BE2C (cell line): ENCODE results near the gene JAK2.

Experiments
- DNase-seq: peaks from one replicate; pipeline ENCODE4 v3.0.0-alpha.2; 2020
- H3K27me3 ChIP-seq: fragments of 250-450 bp; sonication (Bioruptor Pico); 2 replicates; pipeline ENCODE4 v1.5.1; 2020; ENCODE audit warnings: mild to moderate bottlenecking
- H3K36me3 ChIP-seq: fragments of 250-450 bp; sonication (Bioruptor Pico); 2 replicates; pipeline ENCODE4 v1.5.1; 2020; ENCODE audit warnings: mild to moderate bottlenecking
- H3K4me1 ChIP-seq: fragments of 250-450 bp; sonication (Bioruptor Pico); 2 replicates; pipeline ENCODE4 v1.5.1; 2020
- H3K4me3 ChIP-seq: 2 replicates; pipeline ENCODE4 v1.5.1; 2011; ENCODE audit warnings: low read depth, low read length
- H3K9me3 ChIP-seq: fragments of 250-450 bp; sonication (Bioruptor Pico); 2 replicates; pipeline ENCODE4 v1.5.1; 2020
- CTCF ChIP-seq: IDR thresholded peaks from 2 replicates; pipeline ENCODE4 v1.5.1; 2012; ENCODE audit warnings: mild to moderate bottlenecking, low read depth, low read length

The JAK2 gene

DNA sequence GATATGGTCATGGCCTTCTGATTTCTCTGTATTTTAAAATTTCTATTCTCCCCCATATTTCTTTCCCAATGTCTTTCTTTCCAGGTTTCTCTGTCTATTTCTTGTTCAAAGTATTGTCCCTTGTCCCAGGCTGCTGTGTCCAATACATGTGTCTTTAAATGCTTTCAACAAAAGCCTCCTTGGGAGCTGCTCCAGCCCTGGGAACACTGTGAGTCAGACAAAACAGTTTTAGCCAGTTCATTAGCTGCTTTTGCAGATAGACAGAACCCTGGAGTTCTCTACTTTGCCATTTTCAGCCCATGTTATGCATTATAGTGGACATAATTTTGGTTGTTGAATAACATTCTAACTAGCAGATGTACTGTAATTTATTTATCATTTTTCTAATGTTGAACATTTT is 20.5 kb upstream of the JAK2 start:
- TF ChIP-seq CTCF, result no peak
- H3K27me3 ChIP-seq, result no peaks in the 10 kb centered on the region; the same call in 1 of the 2 replicates
- H3K4me1 ChIP-seq, result no peaks in the 10 kb centered on the region
- no peak for DNase-seq
- H3K9me3 ChIP-seq, result no peaks in the 10 kb centered on the region
- no peak overlapping the region for H3K4me3 ChIP-seq
- H3K36me3 ChIP-seq, result no peaks in the 10 kb centered on the region

- no peaks in the 10 kb centered on the region for H3K9me3 ChIP-seq
- no peaks in the 10 kb centered on the region; the same call in 1 of the 2 replicates for H3K27me3 ChIP-seq
- no peak for TF ChIP-seq CTCF
- no peaks in the 10 kb centered on the region for H3K4me1 ChIP-seq
- no peak for DNase-seq
- no peaks in the 10 kb centered on the region for H3K36me3 ChIP-seq
- no peak overlapping the region for H3K4me3 ChIP-seq
Measured at GRCh38 chr9:4965174-4965821, 19.8 kb upstream of the JAK2 start.

DNA sequence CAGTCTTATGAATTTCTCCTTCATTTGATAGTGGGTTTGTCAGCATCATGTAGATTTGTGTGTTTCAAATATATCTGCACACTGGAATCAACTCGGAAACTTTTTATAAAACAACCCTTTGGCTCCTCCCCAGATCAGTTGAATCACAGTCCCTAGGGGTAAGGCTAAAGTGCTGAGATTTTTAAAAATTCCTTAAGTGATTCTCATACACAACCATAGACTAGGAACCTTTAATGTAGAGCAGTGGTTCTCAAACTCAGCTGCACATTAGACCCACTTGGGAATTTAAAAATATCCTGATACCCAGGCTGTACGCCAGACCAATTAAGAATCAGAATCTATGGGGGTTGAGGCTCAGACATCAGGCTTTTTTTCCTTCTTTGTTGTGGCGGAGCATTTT is 17.5 kb upstream of the JAK2 start:
- no peak for TF ChIP-seq CTCF
- no peaks in the 10 kb centered on the region for H3K9me3 ChIP-seq
- no peaks in the 10 kb centered on the region for H3K36me3 ChIP-seq
- H3K4me3 ChIP-seq, result no peak overlapping the region
- H3K27me3 ChIP-seq, result no peaks in the 10 kb centered on the region
- no peaks in the 10 kb centered on the region for H3K4me1 ChIP-seq
- no peak for DNase-seq

DNA sequence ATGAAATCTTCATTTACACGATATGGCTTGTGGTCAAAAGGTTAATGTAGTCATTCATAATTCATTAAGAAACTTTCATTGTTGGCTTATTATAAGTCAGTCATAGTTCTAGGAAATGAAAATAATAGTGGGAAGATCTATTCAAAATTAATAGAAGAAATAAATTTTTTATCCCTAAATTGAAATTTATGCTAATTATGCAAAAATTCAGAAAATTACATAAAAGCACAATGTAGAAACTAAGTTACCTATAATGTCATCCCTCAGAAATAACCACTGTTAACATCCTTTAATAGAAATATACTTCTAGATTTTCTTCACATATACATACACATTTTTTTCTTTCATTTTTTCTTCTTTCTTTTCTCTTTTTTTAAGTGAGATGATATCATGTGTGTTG is 15.9 kb upstream of the JAK2 start:
- H3K36me3 ChIP-seq, result no peaks in the 10 kb centered on the region
- no peaks in the 10 kb centered on the region for H3K27me3 ChIP-seq
- TF ChIP-seq CTCF, result no peak
- no peaks in the 10 kb centered on the region for H3K4me1 ChIP-seq
- H3K4me3 ChIP-seq, result no peak overlapping the region
- no peaks in the 10 kb centered on the region for H3K9me3 ChIP-seq
- no peak for DNase-seq

DNA sequence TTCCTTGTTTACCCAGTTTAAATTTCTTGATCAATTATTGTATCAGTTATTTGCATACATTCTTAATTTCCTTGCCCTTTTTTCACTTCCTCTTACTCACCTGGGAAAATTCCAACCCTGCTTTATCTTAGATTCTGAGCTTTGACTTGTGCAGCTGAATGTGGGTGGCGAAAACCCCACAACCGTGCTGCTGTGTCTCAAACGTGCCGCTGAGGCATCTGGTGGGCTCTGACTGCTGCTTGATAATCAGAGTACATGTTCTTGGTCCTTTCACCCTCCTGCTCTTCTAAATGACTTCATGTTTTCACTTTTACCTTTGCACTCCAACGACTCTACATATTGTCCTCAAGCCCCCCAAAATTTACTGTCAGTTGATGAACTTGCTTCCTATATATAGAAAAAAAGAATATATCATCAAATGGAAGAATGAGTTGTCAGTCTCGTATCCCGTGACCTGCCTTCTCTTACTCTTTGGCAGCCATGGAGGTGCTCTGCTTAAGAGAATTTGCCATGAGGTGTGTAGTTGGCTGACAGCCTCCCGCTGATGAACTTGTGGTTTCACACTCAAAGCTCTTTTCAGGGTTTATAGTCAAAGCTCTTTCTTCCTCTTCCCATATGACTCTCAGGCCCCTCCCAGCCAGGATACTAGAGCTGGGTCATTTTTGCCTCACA is 14.0 kb upstream of the JAK2 start:
- H3K4me3 ChIP-seq, result no peak overlapping the region
- H3K4me1 ChIP-seq, result no peaks in the 10 kb centered on the region
- no peak for DNase-seq
- H3K9me3 ChIP-seq, result no peaks in the 10 kb centered on the region
- TF ChIP-seq CTCF, result no peak
- no peaks in the 10 kb centered on the region for H3K27me3 ChIP-seq
- H3K36me3 ChIP-seq, result no peaks in the 10 kb centered on the region

GRCh38 chr9:4973246-4973645 is 11.8 kb upstream of the JAK2 start:
- Histone ChIP-seq H3K4me1 (no peaks in the 10 kb centered on the region), H3K36me3 (no peaks in the 10 kb centered on the region), H3K27me3 (no peaks in the 10 kb centered on the region), H3K4me3 (no peak overlapping the region), H3K9me3 (no peaks in the 10 kb centered on the region)
- no peak for DNase-seq
- TF ChIP-seq CTCF, result no peak
